HepG2 (cell line): ENCODE measurements around the gene ADAM8. TPM values are rescaled to one million over a fixed set of nuclear protein-coding genes. Genes with fewer than 3 reads are reported as not detected.

Experiments
- ATAC-seq: fragments of 200-7000 bp; cut with Tn5 transposase; 3 replicates; pipeline ENCODE4 v1.9.1; 2020; ENCODE audit warnings: mild to moderate bottlenecking, moderate library complexity
- BruUV-seq: library from RNA; stranded (reverse); fragments of 400-500 nt; replicated peaks from 2 replicates; lab custom pipeline; 2021; lab: Mats Ljungman, UMichigan
- CTCF ChIA-PET: fragments of 300-600 bp; formaldehyde crosslinking; extraction: SDS; loops from one replicate; lab custom pipeline; 2021; ENCODE audit warnings: low total read pairs, inconsistent platforms, low intra/inter-chr PET ratio; lab: Yijun Ruan, JAX
- POLR2A ChIA-PET: fragments of 350-600 bp; sonication (Branson Sonifier 250); formaldehyde crosslinking; loops from one replicate; lab custom pipeline; 2020; ENCODE audit warnings: antibody characterized with exemption, inconsistent platforms; lab: Yijun Ruan, JAX
- DNase-seq: peaks from one replicate; pipeline ENCODE4 v3.0.0-alpha.2; 2015; ENCODE audit warnings: low spot score
- FAIRE-seq: peaks from 3 replicates; lab custom pipeline; 2011; peaks lifted over from hg19 to GRCh38; lab: Jason Lieb, UNC
- H2AFZ ChIP-seq: one replicate; pipeline ENCODE4 v1.6.1; 2011; ENCODE audit warnings: low read length, inconsistent platforms
- H3K27ac ChIP-seq: fragments of 300-600 bp; 3 replicates; pipeline ENCODE4 v1.8.0; 2011; ENCODE audit warnings: mixed run types, mild to moderate bottlenecking, mixed read lengths, low read length, inconsistent platforms; ENCODE audit not compliant: insufficient read depth; ENCODE audit errors: extremely low read length
- H3K27me3 ChIP-seq, 2 experiments: fragments of 200-600 bp in 1 of 2; 2 replicates in 1 of 2; 3 replicates in 1 of 2; pipeline versions ENCODE4 v1.6.0 to v1.8.0; 2011; ENCODE audit warnings: low read length in 2 of 2, mild to moderate bottlenecking in 2 of 2, moderate library complexity in 2 of 2, inconsistent platforms in 1 of 2; ENCODE audit not compliant: insufficient read depth in 2 of 2, control insufficient read depth in 1 of 2
- H3K36me3 ChIP-seq, 2 experiments: fragments of 200-600 bp in 1 of 2; replicated peaks in 1 of 2; 2 replicates in 1 of 2; 3 replicates in 1 of 2; pipeline versions ENCODE4 v1.5.1 to v1.8.0; 2011; ENCODE audit warnings: low read length in 2 of 2, inconsistent platforms in 1 of 2; ENCODE audit not compliant: insufficient read depth in 2 of 2, control insufficient read depth in 1 of 2
- H3K4me1 ChIP-seq: 2 replicates; pipeline ENCODE4 v1.5.1; 2012; ENCODE audit warnings: low read length, inconsistent platforms; ENCODE audit not compliant: insufficient read depth
- H3K4me2 ChIP-seq: 2 replicates; pipeline ENCODE4 v1.6.0; 2011; ENCODE audit warnings: low read depth, low read length, inconsistent platforms
- H3K4me3 ChIP-seq, 3 experiments: fragments of 200-600 bp in 1 of 3; sonication (generic), shearing (Covaris generic) in 1 of 3; replicated peaks in 1 of 3; 2 replicates each; pipeline ENCODE4 v1.5.1; 2011 to 2016; ENCODE audit warnings: low read length in 3 of 3, inconsistent platforms in 2 of 3, low read depth in 2 of 3, mild to moderate bottlenecking in 2 of 3, control low read depth in 1 of 3, mixed read lengths in 1 of 3; ENCODE audit not compliant: insufficient read depth in 1 of 3
- H3K79me2 ChIP-seq: one replicate; pipeline ENCODE4 v1.6.1; 2011; ENCODE audit warnings: low read length, inconsistent platforms; ENCODE audit not compliant: insufficient read depth
- H3K9ac ChIP-seq: 2 replicates; pipeline ENCODE4 v1.6.0; 2011; ENCODE audit warnings: mild to moderate bottlenecking, low read depth, low read length, inconsistent platforms; ENCODE audit not compliant: insufficient read depth
- H3K9me3 ChIP-seq: 2 replicates; pipeline ENCODE4 v1.5.1; 2012; ENCODE audit warnings: mild to moderate bottlenecking, low read length
- H4K20me1 ChIP-seq: 2 replicates; pipeline ENCODE4 v1.6.0; 2011; ENCODE audit warnings: inconsistent platforms, mild to moderate bottlenecking, low read length, moderate library complexity; ENCODE audit not compliant: insufficient read depth
- ATF7 ChIP-seq, 2 experiments: fragments of 450-650 bp in 1 of 2; sonication (generic) in 1 of 2; formaldehyde crosslinking in 1 of 2; IDR thresholded peaks; 2 replicates each; pipeline versions ENCODE4 v1.4.0 to v1.6.1; 2016 to 2020; ENCODE audit warnings: antibody characterized with exemption in 1 of 2, mild to moderate bottlenecking in 1 of 2, missing genetic modification reagents in 1 of 2
- CREB1 ChIP-seq, 2 experiments: fragments of 450-650 bp in 1 of 2; IDR thresholded peaks; 2 replicates each; pipeline ENCODE4 v1.6.1; 2016 to 2017; ENCODE audit warnings: control low read depth in 1 of 2, mild to moderate bottlenecking in 1 of 2, missing compliant biosample characterization in 1 of 2, missing genetic modification characterization in 1 of 2
- SRSF1 ChIP-seq: fragments of 200-400 bp; formaldehyde crosslinking; optimal IDR thresholded peaks from 2 replicates; pipeline ENCODE3; 2017; ENCODE audit warnings: mild to moderate bottlenecking, low read depth, low read length, moderate library complexity
- TAF15 ChIP-seq: fragments of 200-400 bp; formaldehyde crosslinking; IDR thresholded peaks from one replicate; pipeline ENCODE4 v1.6.1; 2018; ENCODE audit warnings: mild to moderate bottlenecking, low read depth, low read length; ENCODE audit not compliant: poor library complexity, severe bottlenecking
- WGBS: methylation state at CpG from one replicate; pipeline ENCODE4 v1.1.6; 2017; ENCODE audit warnings: low lambda C conversion rate; 5-methylcytosine and 5-hydroxymethylcytosine counted together
- in situ Hi-C: cut with HindIII; loops from 2 replicates; pipeline ENCODE4 v1.10.0; 2017; ENCODE audit warnings: low pct_unique_long_range_greater_than_20kb; ENCODE audit not compliant: extremely low pct_ligation_motif_present
- intact Hi-C: fragments of 100-400 bp; cut with micrococcal nuclease; formaldehyde crosslinking; loops from one replicate; pipeline ENCODE4 v1.10.0; 2022; ENCODE audit not compliant: unreplicated experiment
- polyA plus RNA-seq, 8 experiments: library from polyadenylated mRNA; depleted of rRNA in 3 of 8; stranded (reverse) in 7 of 8; unstranded in 1 of 8; fragments of >200 nt; fragmentation: Illumina TruSeq in 4 of 8; extraction: Trizol in 4 of 8; gene quantifications; 2 replicates each; pipeline versions ENCODE4 v1.2.1 to v1.2.3, GENCODE V29; 2011 to 2016; ENCODE audit warnings: low read depth in 4 of 8, missing spikeins in 1 of 8, mixed read lengths in 1 of 8; ENCODE audit not compliant: insufficient read depth in 1 of 8
- total RNA-seq, 5 experiments: library from RNA; depleted of rRNA; stranded (reverse); fragments of >200 nt; fragmentation: Illumina TruSeq; extraction: Trizol; gene quantifications; 2 replicates each; pipeline ENCODE4 v1.2.3, GENCODE V29; 2016; ENCODE audit warnings: low read depth in 1 of 5
- TF ChIP-seq, protein P1 (sequence below): sonication (generic); formaldehyde crosslinking; IDR thresholded peaks from 2 replicates; pipeline ENCODE4 v1.8.0; 2022; ENCODE audit warnings: mild to moderate bottlenecking, missing genetic modification reagents; ENCODE audit not compliant: insufficient replicate concordance

The ADAM8 gene
- total and polyA plus RNA-seq, 2 of the 13 experiments (the other 11 are each of a cell fraction or from before 2014, with no cell fraction given) = 0.24 to 0.93 TPM

DNA sequence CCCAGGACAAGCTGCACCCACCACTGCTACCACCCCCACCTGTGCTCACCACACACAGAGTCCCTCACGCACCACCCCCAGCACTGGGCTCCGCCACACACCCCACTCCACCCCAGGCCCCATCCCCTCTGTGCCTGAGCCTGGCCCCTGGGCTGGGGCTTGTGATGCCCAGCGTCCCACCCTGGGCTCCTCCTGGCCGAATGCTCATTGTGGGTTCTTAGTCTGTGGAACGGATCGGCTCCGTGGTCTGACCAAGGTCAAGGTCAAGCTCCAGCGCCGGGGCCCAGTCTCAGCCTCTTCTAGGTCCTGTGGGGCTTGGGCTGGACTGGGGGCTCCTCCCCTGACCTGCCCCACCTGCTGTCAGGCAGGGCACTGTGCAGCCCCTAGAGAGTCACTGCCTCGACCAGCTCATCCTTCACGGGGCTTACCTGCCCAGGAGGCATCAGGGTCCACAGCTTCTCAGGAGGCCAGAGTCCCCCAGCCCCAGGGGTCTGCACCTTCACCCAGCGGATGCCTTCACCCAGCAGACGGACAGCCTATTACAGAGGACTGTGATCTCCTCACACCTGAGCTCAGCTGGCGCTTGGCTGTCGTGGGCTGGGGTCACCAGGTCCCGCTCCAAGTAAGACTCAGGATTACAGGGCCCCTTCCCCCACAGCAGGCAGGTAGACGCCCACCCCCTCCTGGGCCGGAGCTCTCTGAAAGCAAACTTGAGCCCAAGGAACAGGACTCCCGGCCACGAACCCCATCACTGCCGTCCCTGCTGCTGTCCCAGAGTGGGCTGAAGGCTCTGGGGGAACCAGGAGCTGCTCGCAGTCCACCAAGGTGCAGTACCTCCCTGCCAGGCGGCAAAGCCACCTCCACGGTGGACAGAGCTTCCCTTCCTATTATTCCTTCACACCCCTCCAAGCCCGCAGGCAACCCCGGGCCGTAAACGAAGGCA lies 61.9 kb downstream of the ADAM8 start (continued):
- no peak for TF ChIP-seq TAF15

GRCh38 chr10:133213641-133214467 lies 62.8 kb downstream of the ADAM8 start:
- Histone ChIP-seq H3K4me3 (no peak overlapping the region), H3K4me1 (no peaks in the 10 kb centered on the region), H3K27ac (no peak overlapping the region), H3K9ac (no peak overlapping the region), H3K36me3 (no peaks in the 10 kb centered on the region), H3K4me2 (no peak overlapping the region), H2AFZ (no peak overlapping the region), H3K79me2 (no peaks in the 10 kb centered on the region), H3K9me3 (no peaks in the 10 kb centered on the region)
- ChIA-PET CTCF (no interaction called here), POLR2A (no interaction called here)
- DNase-seq = no peak
- no TSS peak for BruUV-seq
- WGBS = 8% methylated on average over 5 of the region's 32 CpGs
- FAIRE-seq = no peak
- in situ Hi-C loops = no loop called here
- ATAC-seq = no peak
- peak; percentile 90 for TF ChIP-seq ATF7 (IDR thresholded peaks at IDR 0.05)
- TF ChIP-seq ATF7 (CRISPR knock-in tag; IDR thresholded peaks at IDR 0.05) = no peak
- TF ChIP-seq, protein P1, sequence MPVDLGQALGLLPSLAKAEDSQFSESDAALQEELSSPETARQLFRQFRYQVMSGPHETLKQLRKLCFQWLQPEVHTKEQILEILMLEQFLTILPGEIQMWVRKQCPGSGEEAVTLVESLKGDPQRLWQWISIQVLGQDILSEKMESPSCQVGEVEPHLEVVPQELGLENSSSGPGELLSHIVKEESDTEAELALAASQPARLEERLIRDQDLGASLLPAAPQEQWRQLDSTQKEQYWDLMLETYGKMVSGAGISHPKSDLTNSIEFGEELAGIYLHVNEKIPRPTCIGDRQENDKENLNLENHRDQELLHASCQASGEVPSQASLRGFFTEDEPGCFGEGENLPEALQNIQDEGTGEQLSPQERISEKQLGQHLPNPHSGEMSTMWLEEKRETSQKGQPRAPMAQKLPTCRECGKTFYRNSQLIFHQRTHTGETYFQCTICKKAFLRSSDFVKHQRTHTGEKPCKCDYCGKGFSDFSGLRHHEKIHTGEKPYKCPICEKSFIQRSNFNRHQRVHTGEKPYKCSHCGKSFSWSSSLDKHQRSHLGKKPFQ (CRISPR knock-in tag) = no peak
- TF ChIP-seq CREB1 (IDR thresholded peaks at IDR 0.05) = peak; percentile 92
- TF ChIP-seq CREB1 (CRISPR knock-in tag; IDR thresholded peaks at IDR 0.05) = no peak
- TF ChIP-seq SRSF1 = no peak
- TF ChIP-seq, all 625 proteins: peak for 2
- intact Hi-C loops = no loop called here
- Histone ChIP-seq H3K27me3 (peaks cover 8 to 65% of the 10 kb centered on the region in 2 experiments; a peak in 4 of 5 replicates), H4K20me1 (peaks cover 5% of the 10 kb centered on the region; the same call in 1 of the 2 replicates)
